Measurements from ENCODE around the gene UTY.

Gene UTY

GRCh38 chrY:13398876-13399275, 81.0 kb downstream of the UTY start:
- Histone ChIP-seq H3K27me3 (ENCODE audit: insufficient read depth, low read length) (no peaks in the 10 kb centered on the region), H3K36me3 (ENCODE audit: insufficient read depth, low read length) (peaks cover 21% of the 10 kb centered on the region), H3K79me2 (ENCODE audit: insufficient read depth, low read length) (no peaks in the 10 kb centered on the region), H3F3A (ENCODE audit: insufficient read depth, low read length) (no peaks in the 10 kb centered on the region), H3K4me2 (ENCODE audit: low read length) (no peak overlapping the region), H3K27ac (ENCODE audit: low read depth, low read length, poor library complexity, severe bottlenecking) (no peak overlapping the region), H3K9me2 (ENCODE audit: low read depth, low read length) (no peaks in the 10 kb centered on the region), H3K4me3 (ENCODE audit: low read depth, low read length, poor library complexity, severe bottlenecking) (no peak overlapping the region), H3K9me3 (ENCODE audit: low read length) (no peaks in the 10 kb centered on the region), H3K4me1 (ENCODE audit: insufficient read depth, low read length, severe bottlenecking) (no peaks in the 10 kb centered on the region), H2AFZ (ENCODE audit: low read length) (no peak overlapping the region), H3K9ac (ENCODE audit: low read length) (no peak overlapping the region), H4K20me1 (ENCODE audit: insufficient read depth, low read length) (no peaks in the 10 kb centered on the region)
- no peak for TF ChIP-seq CTCF (IDR thresholded peaks at IDR 0.05; ENCODE audit: low read length)
- no peak for TF ChIP-seq EZH2 (IDR thresholded peaks at IDR 0.05; ENCODE audit: borderline replicate concordance, low read length)

GRCh38 chrY:13381110-13381683, 98.6 kb downstream of the UTY start:
- peaks cover 6% of the 10 kb centered on the region for H3K36me3 ChIP-seq (ENCODE audit: insufficient read depth, low read length)
- H3K79me2 ChIP-seq (ENCODE audit: insufficient read depth, low read length) = no peaks in the 10 kb centered on the region
- no peaks in the 10 kb centered on the region for H3K9me3 ChIP-seq (ENCODE audit: low read length)
- H3K27ac ChIP-seq (ENCODE audit: low read depth, low read length, poor library complexity, severe bottlenecking) = peak overlapping the region; percentile 52
- no peak overlapping the region for H2AFZ ChIP-seq (ENCODE audit: low read length)
- no peaks in the 10 kb centered on the region for H3K27me3 ChIP-seq (ENCODE audit: insufficient read depth, low read length)
- H3K9me2 ChIP-seq (ENCODE audit: low read depth, low read length) = no peaks in the 10 kb centered on the region
- TF ChIP-seq EZH2 (IDR thresholded peaks at IDR 0.05; ENCODE audit: borderline replicate concordance, low read length) (no peak), CTCF (IDR thresholded peaks at IDR 0.05; ENCODE audit: low read length) (no peak)
- H4K20me1 ChIP-seq (ENCODE audit: insufficient read depth, low read length) = no peaks in the 10 kb centered on the region
- no peak overlapping the region for H3K4me3 ChIP-seq (ENCODE audit: low read depth, low read length, poor library complexity, severe bottlenecking)
- 0 out of 2 replicates have a peak overlapping the region, but pooled peaks have one; percentile 21 for H3K4me2 ChIP-seq (ENCODE audit: low read length)
- H3K9ac ChIP-seq (ENCODE audit: low read length) = no peak overlapping the region
- no peaks in the 10 kb centered on the region for H3F3A ChIP-seq (ENCODE audit: insufficient read depth, low read length)
- peaks cover 18% of the 10 kb centered on the region for H3K4me1 ChIP-seq (ENCODE audit: insufficient read depth, low read length, severe bottlenecking)

- Histone ChIP-seq H3K27ac (ENCODE audit: low read depth, low read length, poor library complexity, severe bottlenecking) (peak overlapping the region; percentile 94), H3F3A (ENCODE audit: insufficient read depth, low read length) (no peaks in the 10 kb centered on the region), H3K36me3 (ENCODE audit: insufficient read depth, low read length) (peaks cover 25% of the 10 kb centered on the region), H3K9me2 (ENCODE audit: low read depth, low read length) (no peaks in the 10 kb centered on the region), H3K27me3 (ENCODE audit: insufficient read depth, low read length) (no peaks in the 10 kb centered on the region), H3K4me2 (ENCODE audit: low read length) (peak overlapping the region; percentile 70), H3K4me3 (ENCODE audit: low read depth, low read length, poor library complexity, severe bottlenecking) (peak overlapping the region; percentile 43), H2AFZ (ENCODE audit: low read length) (no peak overlapping the region), H3K79me2 (ENCODE audit: insufficient read depth, low read length) (no peaks in the 10 kb centered on the region), H3K4me1 (ENCODE audit: insufficient read depth, low read length, severe bottlenecking) (peaks cover 38% of the 10 kb centered on the region), H3K9ac (ENCODE audit: low read length) (peak overlapping the region; percentile 56), H3K9me3 (ENCODE audit: low read length) (no peaks in the 10 kb centered on the region), H4K20me1 (ENCODE audit: insufficient read depth, low read length) (no peaks in the 10 kb centered on the region)
- TF ChIP-seq CTCF (IDR thresholded peaks at IDR 0.05; ENCODE audit: low read length) = no peak
- TF ChIP-seq EZH2 (IDR thresholded peaks at IDR 0.05; ENCODE audit: borderline replicate concordance, low read length) = no peak
Observed at GRCh38 chrY:13370868-13371800, 108.7 kb downstream of the UTY start.
